Fibroblast of lung (primary cell): ENCODE measurements around the gene ERMP1.

ENCODE experiments used
- CTCF ChIP-seq, 2 donors: IDR thresholded peaks in 1 of 2; conservative IDR thresholded peaks in 1 of 2; 1 replicate in 1 of 2; 2 replicates in 1 of 2; pipeline ENCODE4 v1.5.1; 2011 to 2012; ENCODE audit warnings: low read length in 2 of 2, control low read depth in 1 of 2, inconsistent platforms in 1 of 2, low read depth in 1 of 2, mild to moderate bottlenecking in 1 of 2
- EZH2 ChIP-seq: IDR thresholded peaks from 2 replicates; pipeline ENCODE4 v1.5.1; 2012; ENCODE audit warnings: low read length, control low read depth, mild to moderate bottlenecking; ENCODE audit errors: missing control alignments

GRCh38 chr9:5854063-5854790 is 21.3 kb upstream of the ERMP1 start:
- TF ChIP-seq CTCF (conservative IDR thresholded peaks at IDR 0.05 in 1 of 2, IDR thresholded peaks at IDR 0.05 in 1 of 2; ENCODE audit: low read depth in 1 of 2, low read length in 2 of 2) (no peak), EZH2 (no peak)
